K562 (cell line): Measurements from ENCODE around the gene LRP4.

Source experiments
- EHMT2 ChIP-seq: fragments of 450-650 bp; IDR thresholded peaks from 2 replicates; pipeline ENCODE4 v1.6.1; 2018; ENCODE audit warnings: antibody characterized with exemption
- EP300 ChIP-seq: IDR thresholded peaks from 2 replicates; pipeline ENCODE4 v1.6.1; 2012; ENCODE audit warnings: low read length, improper control_type of control experiment
- NR1H2 ChIP-seq: sonication (generic); formaldehyde crosslinking; IDR thresholded peaks from 2 replicates; pipeline ENCODE4 v1.4.0; 2020; ENCODE audit warnings: mild to moderate bottlenecking, missing genetic modification reagents
- POLR2A ChIP-seq: fragments of 450-650 bp; conservative IDR thresholded peaks from 2 replicates; pipeline ENCODE4 v1.6.1; 2016
- SMC3 ChIP-seq: conservative IDR thresholded peaks from 2 replicates; pipeline ENCODE4 v1.6.1; 2011; ENCODE audit warnings: low read depth, low read length, improper control_type of control experiment; ENCODE audit not compliant: insufficient read depth
- TCF7L2 ChIP-seq: fragments of 150-350 bp; IDR thresholded peaks from 2 replicates; pipeline ENCODE4 v1.6.1; 2016; ENCODE audit warnings: low read depth, mild to moderate bottlenecking, low read length, moderate library complexity
- YY1 ChIP-seq, 3 experiments: IDR thresholded peaks; 2 replicates each; pipeline ENCODE4 v1.6.1; 2011; ENCODE audit warnings: low read length in 2 of 3, mild to moderate bottlenecking in 2 of 3, moderate library complexity in 2 of 3, borderline replicate concordance in 1 of 3, control low read depth in 1 of 3, low read depth in 1 of 3; ENCODE audit not compliant: insufficient read depth in 3 of 3, insufficient replicate concordance in 2 of 3, control insufficient read depth in 1 of 3, insufficient read length in 1 of 3; ENCODE audit errors: extremely low read depth in 1 of 3
- ZNF133 ChIP-seq: fragments of 250-450 bp; sonication (Bioruptor Pico); IDR thresholded peaks from 2 replicates; pipeline ENCODE4 v1.4.0; 2020; ENCODE audit warnings: mild to moderate bottlenecking
- ZNF232 ChIP-seq: sonication (generic); formaldehyde crosslinking; IDR thresholded peaks from 2 replicates; pipeline ENCODE4 v1.8.0; 2022; ENCODE audit warnings: mild to moderate bottlenecking, missing genetic modification reagents
- TF ChIP-seq, protein P1 (sequence below), 3 experiments: IDR thresholded peaks in 2 of 3; conservative IDR thresholded peaks in 1 of 3; 2 replicates each; pipeline ENCODE4 v1.5.1; 2011 to 2012; ENCODE audit warnings: low read length in 3 of 3, mild to moderate bottlenecking in 3 of 3, control low read depth in 2 of 3, improper control_type of control experiment in 1 of 3, inconsistent platforms in 1 of 3, low read depth in 1 of 3, mixed read lengths in 1 of 3, moderate library complexity in 1 of 3; ENCODE audit not compliant: insufficient read depth in 2 of 3

DNA sequence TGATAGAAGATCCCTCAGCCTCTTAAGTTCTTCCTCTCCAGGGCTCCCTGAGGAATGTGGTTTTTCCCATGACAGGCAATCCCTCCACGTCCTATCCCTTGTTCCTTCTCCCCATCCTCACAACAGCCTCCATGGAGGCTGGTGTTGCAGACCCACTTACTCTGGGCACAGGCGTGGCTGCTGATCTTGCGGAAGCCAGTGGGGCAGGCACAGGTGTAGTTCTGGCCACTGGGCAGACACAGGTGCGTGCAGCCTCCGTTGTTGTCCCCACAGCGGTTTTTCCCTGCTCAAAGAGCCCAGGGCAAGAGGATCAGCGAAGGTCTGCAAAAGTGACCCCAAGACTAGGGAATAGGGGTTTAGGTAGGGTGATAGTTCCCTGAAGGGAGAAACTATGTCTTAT, 29.1 kb downstream of the LRP4 start:
- TF ChIP-seq YY1 (IDR thresholded peaks at IDR 0.05; ENCODE audit: borderline replicate concordance in 1 of 3, control insufficient read depth in 1 of 3, extremely low read depth in 1 of 3, insufficient read depth in 3 of 3, insufficient read length in 1 of 3, insufficient replicate concordance in 2 of 3, low read depth in 1 of 3, low read length in 2 of 3), result no peak
- no peak for TF ChIP-seq ZNF133 (CRISPR knock-in tag)
- TF ChIP-seq POLR2A, result no peak
- no peak for TF ChIP-seq ZNF232
- TF ChIP-seq EHMT2, result no peak
- TF ChIP-seq, protein P1, sequence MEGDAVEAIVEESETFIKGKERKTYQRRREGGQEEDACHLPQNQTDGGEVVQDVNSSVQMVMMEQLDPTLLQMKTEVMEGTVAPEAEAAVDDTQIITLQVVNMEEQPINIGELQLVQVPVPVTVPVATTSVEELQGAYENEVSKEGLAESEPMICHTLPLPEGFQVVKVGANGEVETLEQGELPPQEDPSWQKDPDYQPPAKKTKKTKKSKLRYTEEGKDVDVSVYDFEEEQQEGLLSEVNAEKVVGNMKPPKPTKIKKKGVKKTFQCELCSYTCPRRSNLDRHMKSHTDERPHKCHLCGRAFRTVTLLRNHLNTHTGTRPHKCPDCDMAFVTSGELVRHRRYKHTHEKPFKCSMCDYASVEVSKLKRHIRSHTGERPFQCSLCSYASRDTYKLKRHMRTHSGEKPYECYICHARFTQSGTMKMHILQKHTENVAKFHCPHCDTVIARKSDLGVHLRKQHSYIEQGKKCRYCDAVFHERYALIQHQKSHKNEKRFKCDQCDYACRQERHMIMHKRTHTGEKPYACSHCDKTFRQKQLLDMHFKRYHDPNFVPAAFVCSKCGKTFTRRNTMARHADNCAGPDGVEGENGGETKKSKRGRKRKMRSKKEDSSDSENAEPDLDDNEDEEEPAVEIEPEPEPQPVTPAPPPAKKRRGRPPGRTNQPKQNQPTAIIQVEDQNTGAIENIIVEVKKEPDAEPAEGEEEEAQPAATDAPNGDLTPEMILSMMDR (IDR thresholded peaks at IDR 0.05 in 2 of 3, conservative IDR thresholded peaks at IDR 0.05 in 1 of 3; ENCODE audit: insufficient read depth in 2 of 3, low read depth in 1 of 3, low read length in 3 of 3), result no peak
- no peak for TF ChIP-seq TCF7L2
- TF ChIP-seq EP300, result no peak
- TF ChIP-seq NR1H2 (CRISPR knock-in tag), result no peak
- TF ChIP-seq SMC3, result no peak
